Measurements from ENCODE around the gene CLTC.

DNA sequence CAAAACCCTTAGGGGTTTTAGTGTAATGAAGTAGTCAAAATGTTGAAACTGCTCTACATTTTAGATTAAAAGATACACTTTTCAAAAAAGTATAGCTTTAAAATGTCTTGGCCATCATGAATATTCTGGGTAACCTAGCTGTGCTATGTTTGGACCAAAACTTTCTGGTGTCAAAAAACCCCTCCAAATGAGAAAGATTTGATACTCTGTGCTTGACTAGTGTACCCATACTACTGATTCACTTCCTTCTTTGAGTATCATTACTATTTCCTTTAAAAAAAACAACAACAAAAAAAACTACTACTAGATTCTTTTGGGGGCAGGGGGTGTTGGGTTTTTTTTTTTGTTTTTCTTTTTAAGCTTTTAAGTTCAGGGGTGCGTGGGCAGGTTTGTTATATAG is 50.2 kb downstream of the CLTC start:
- TF ChIP-seq CTCF (IDR thresholded peaks at IDR 0.05), result no peak
- no peak for TF ChIP-seq ZFX (IDR thresholded peaks at IDR 0.05; ENCODE audit: borderline replicate concordance)

All from 22Rv1 (cell line).